Neutrophil (primary cell): ENCODE results near the gene KRTAP6-1.

ENCODE experiments used
- H3K27ac ChIP-seq: fragments of 200-600 bp; sonication (generic); 2 replicates; pipeline ENCODE4 v1.5.1; 2016; ENCODE audit warnings: mild to moderate bottlenecking, moderate library complexity
- H3K27me3 ChIP-seq: fragments of 200-600 bp; sonication (generic); 2 replicates; pipeline ENCODE4 v1.6.0; 2016; ENCODE audit warnings: mild to moderate bottlenecking
- H3K36me3 ChIP-seq: fragments of 200-600 bp; sonication (generic); 2 replicates; pipeline ENCODE4 v1.5.1; 2017
- H3K4me1 ChIP-seq, 2 experiments: fragments of 200-600 bp in 1 of 2; sonication (generic) in 1 of 2; 1 replicate in 1 of 2; 2 replicates in 1 of 2; pipeline versions ENCODE4 v1.5.1 to v1.6.1; 2013 to 2016; ENCODE audit warnings: low read depth in 1 of 2, low read length in 1 of 2, mild to moderate bottlenecking in 1 of 2, moderate library complexity in 1 of 2; ENCODE audit not compliant: control insufficient read depth in 1 of 2, insufficient read depth in 1 of 2
- H3K4me3 ChIP-seq, 2 experiments: fragments of 200-600 bp in 1 of 2; sonication (generic) in 1 of 2; 1 replicate in 1 of 2; 2 replicates in 1 of 2; pipeline ENCODE4 v1.5.1; 2013 to 2016; ENCODE audit warnings: low read depth in 1 of 2, low read length in 1 of 2, mild to moderate bottlenecking in 1 of 2, moderate library complexity in 1 of 2
- H3K9me3 ChIP-seq: fragments of 200-600 bp; sonication (generic); 2 replicates; pipeline ENCODE4 v1.5.1; 2016
- TF ChIP-seq, protein P1 (sequence below): fragments of 200-600 bp; sonication (generic); IDR thresholded peaks from 2 replicates; pipeline ENCODE4 v1.5.1; 2016; ENCODE audit warnings: antibody characterized with exemption

KRTAP6-1 gene, protein sequence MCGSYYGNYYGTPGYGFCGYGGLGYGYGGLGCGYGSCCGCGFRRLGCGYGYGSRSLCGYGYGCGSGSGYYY

GRCh38 chr21:30613836-30614235 is at the start of gene KRTAP6-1:
TSS of gene KRTAP6-1 (minus strand) at chr21:30613930. CDS start at chr21:30613904, 26 bp downstream.
- TF ChIP-seq, protein P1, sequence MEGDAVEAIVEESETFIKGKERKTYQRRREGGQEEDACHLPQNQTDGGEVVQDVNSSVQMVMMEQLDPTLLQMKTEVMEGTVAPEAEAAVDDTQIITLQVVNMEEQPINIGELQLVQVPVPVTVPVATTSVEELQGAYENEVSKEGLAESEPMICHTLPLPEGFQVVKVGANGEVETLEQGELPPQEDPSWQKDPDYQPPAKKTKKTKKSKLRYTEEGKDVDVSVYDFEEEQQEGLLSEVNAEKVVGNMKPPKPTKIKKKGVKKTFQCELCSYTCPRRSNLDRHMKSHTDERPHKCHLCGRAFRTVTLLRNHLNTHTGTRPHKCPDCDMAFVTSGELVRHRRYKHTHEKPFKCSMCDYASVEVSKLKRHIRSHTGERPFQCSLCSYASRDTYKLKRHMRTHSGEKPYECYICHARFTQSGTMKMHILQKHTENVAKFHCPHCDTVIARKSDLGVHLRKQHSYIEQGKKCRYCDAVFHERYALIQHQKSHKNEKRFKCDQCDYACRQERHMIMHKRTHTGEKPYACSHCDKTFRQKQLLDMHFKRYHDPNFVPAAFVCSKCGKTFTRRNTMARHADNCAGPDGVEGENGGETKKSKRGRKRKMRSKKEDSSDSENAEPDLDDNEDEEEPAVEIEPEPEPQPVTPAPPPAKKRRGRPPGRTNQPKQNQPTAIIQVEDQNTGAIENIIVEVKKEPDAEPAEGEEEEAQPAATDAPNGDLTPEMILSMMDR, result no peak
- H3K4me1 ChIP-seq, result no peaks in the 10 kb centered on the region
- no peaks in the 10 kb centered on the region for H3K9me3 ChIP-seq
- H3K36me3 ChIP-seq, result no peaks in the 10 kb centered on the region
- no peak within 1 kb of the TSS for H3K27ac ChIP-seq
- H3K4me3 ChIP-seq, result no peak within 1 kb of the TSS
- no peaks in the 10 kb centered on the region for H3K27me3 ChIP-seq

DNA sequence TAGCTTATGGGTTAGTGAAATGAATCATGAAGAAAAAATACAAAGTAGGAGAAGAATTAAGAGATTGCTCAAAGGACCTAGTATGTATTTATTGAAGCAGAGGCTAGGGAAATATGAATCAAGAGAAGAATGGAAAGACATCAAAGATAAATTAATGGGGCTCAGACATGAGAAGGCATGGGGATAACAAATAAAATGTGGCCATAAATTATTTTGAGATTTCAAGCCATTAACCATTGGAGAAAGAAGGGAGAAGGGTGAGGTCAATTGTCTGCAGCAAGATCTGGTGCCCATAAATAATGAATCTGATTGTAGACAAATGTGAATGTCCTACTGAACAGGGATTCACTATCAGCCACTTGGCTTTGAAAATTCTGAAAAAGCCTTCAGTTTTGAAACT is 39.2 kb upstream of the KRTAP6-1 start:
- H3K4me1 ChIP-seq, result no peaks in the 10 kb centered on the region
- no peak overlapping the region for H3K4me3 ChIP-seq
- no peaks in the 10 kb centered on the region for H3K36me3 ChIP-seq
- no peaks in the 10 kb centered on the region for H3K9me3 ChIP-seq
- H3K27me3 ChIP-seq, result no peaks in the 10 kb centered on the region
- H3K27ac ChIP-seq, result no peak overlapping the region
- TF ChIP-seq, protein P1, result no peak

DNA sequence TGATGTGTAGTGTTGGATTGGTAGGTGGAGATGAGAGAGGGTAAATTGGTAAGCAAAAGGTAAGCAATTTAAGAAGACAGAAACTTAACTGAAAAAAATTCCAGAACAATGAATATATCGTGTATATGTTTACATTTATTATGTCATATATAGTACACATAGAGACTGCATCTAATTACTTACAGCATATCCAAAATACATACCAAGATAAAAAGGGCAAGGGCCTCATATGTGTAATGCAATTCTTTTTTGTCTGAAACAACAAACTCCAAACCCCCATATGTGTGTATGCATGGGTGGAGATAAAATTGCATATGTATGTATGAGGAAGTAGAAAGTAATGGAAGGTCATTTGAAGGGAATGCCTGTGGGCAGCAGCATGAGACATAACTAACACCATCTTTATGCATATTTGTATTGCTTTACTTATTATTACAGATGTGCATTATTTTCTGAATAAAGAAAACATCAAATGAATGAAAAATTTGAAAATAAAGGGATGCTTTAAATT is 33.2 kb upstream of the KRTAP6-1 start:
- H3K4me3 ChIP-seq, result no peak overlapping the region
- no peaks in the 10 kb centered on the region for H3K4me1 ChIP-seq
- TF ChIP-seq, protein P1, result no peak
- H3K36me3 ChIP-seq, result no peaks in the 10 kb centered on the region
- H3K27ac ChIP-seq, result no peak overlapping the region
- H3K27me3 ChIP-seq, result no peaks in the 10 kb centered on the region
- H3K9me3 ChIP-seq, result no peaks in the 10 kb centered on the region

DNA sequence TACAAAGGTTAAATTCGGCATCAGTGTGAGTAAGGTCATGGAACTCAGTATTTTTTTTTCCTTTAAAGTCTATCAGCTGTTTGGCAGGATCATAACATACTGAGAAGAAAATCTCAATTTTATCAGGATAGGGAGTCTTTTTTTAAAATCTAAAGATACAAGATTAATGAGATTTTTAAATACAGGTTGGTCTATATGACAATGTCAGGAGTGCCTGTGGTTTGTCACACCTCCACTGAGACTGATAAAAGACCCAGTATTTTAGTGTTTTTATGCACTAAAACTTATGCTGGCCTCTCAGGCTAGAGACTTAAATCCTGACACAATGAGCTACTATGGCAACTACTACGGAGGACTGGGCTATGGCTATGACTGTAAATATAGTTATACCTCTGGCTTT is 28.8 kb upstream of the KRTAP6-1 start, which contains the start of gene KRTAP20-3:
TSS of gene KRTAP20-3 (plus strand) at position 301 of the 400 bp plus-strand sequence.
- Histone ChIP-seq H3K36me3 (no peaks in the 10 kb centered on the region), H3K27ac (no peak within 1 kb of the TSS), H3K9me3 (no peaks in the 10 kb centered on the region), H3K4me1 (no peaks in the 10 kb centered on the region), H3K27me3 (no peaks in the 10 kb centered on the region), H3K4me3 (no peak within 1 kb of the TSS)
- TF ChIP-seq, protein P1, result no peak

- Histone ChIP-seq H3K4me1 (no peaks in the 10 kb centered on the region), H3K27me3 (no peaks in the 10 kb centered on the region)
- TF ChIP-seq, protein P1, result no peak
These were observed 25.0 kb upstream of the KRTAP6-1 start for GRCh38 chr21:30638686-30639085.

More at GRCh38 chr21:30638686-30639085, 25.0 kb upstream of the KRTAP6-1 start:
- no peak overlapping the region for H3K27ac ChIP-seq
- H3K36me3 ChIP-seq, result no peaks in the 10 kb centered on the region
- H3K9me3 ChIP-seq, result no peaks in the 10 kb centered on the region
- H3K4me3 ChIP-seq, result no peak overlapping the region
